Parathyroid adenoma (tissue), 2 donors: ENCODE results near the gene PKNOX2.

Experiments
- H2AFZ ChIP-seq: fragments of 300-600 bp; sonication (generic); one replicate; pipeline ENCODE4 v1.7.0; 2017; ENCODE audit warnings: antibody characterized with exemption, mild to moderate bottlenecking
- H3K27ac ChIP-seq: fragments of 300-600 bp; sonication (generic); one replicate; pipeline ENCODE4 v1.7.0; 2017
- H3K27me3 ChIP-seq: fragments of 300-600 bp; sonication (generic); one replicate; pipeline ENCODE4 v1.7.0; 2017; ENCODE audit warnings: low read length; ENCODE audit not compliant: control insufficient read depth, insufficient read depth
- H3K36me3 ChIP-seq: fragments of 300-600 bp; sonication (generic); one replicate; pipeline ENCODE4 v1.7.0; 2017; ENCODE audit warnings: low read length; ENCODE audit not compliant: control insufficient read depth, insufficient read depth
- H3K4me1 ChIP-seq: fragments of 300-600 bp; sonication (generic); one replicate; pipeline ENCODE4 v1.7.0; 2017; ENCODE audit warnings: control low read depth
- H3K4me2 ChIP-seq: fragments of 300-600 bp; sonication (generic); one replicate; pipeline ENCODE4 v1.7.0; 2017; ENCODE audit warnings: low read length
- H3K4me3 ChIP-seq: fragments of 300-600 bp; sonication (generic); one replicate; pipeline ENCODE4 v1.7.0; 2017; ENCODE audit warnings: low read depth, low read length
- H3K79me2 ChIP-seq: fragments of 300-600 bp; sonication (generic); one replicate; pipeline ENCODE4 v1.7.0; 2017; ENCODE audit warnings: control low read depth
- H3K9ac ChIP-seq: fragments of 300-600 bp; sonication (generic); one replicate; pipeline ENCODE4 v1.7.0; 2017; ENCODE audit warnings: mild to moderate bottlenecking
- H3K9me3 ChIP-seq: fragments of 300-600 bp; sonication (generic); one replicate; pipeline ENCODE4 v1.7.0; 2017; ENCODE audit warnings: low read length; ENCODE audit not compliant: control insufficient read depth
- CTCF ChIP-seq: fragments of 300-600 bp; sonication (generic); IDR thresholded peaks from one replicate; pipeline ENCODE4 v1.7.0; 2017; ENCODE audit warnings: antibody characterized with exemption, mild to moderate bottlenecking
- donor health status: primary hyperparathyroidism.

PKNOX2 gene

DNA sequence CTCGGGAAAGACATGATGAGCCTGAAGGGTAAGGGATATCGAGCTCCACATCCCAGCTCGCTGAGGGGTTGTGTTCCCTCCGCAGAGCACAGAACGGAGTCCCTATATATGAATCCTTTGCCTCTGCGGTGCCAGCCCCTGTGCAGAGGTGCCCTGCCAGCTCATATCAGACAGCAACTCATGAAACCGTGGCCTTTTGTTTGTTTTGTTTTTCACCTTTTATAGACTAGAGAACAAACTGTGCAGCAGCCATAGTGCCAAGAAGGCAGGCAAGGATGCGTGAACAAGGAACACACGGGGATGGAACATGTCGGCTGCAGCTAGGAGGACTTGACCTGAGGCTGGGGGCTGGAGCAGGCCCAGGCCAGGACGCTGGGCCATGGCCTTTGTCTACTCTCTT is 109.8 kb downstream of the PKNOX2 start:
- no peaks in the 10 kb centered on the region for H3K9me3 ChIP-seq
- TF ChIP-seq CTCF, result no peak
- H3K79me2 ChIP-seq, result no peaks in the 10 kb centered on the region
- no peaks in the 10 kb centered on the region for H3K36me3 ChIP-seq
- H2AFZ ChIP-seq, result no peak overlapping the region
- H3K27ac ChIP-seq, result no peak overlapping the region
- H3K4me2 ChIP-seq, result no peak overlapping the region
- no peak overlapping the region for H3K4me3 ChIP-seq
- H3K4me1 ChIP-seq, result no peaks in the 10 kb centered on the region
- no peaks in the 10 kb centered on the region for H3K27me3 ChIP-seq
- no peak overlapping the region for H3K9ac ChIP-seq

DNA sequence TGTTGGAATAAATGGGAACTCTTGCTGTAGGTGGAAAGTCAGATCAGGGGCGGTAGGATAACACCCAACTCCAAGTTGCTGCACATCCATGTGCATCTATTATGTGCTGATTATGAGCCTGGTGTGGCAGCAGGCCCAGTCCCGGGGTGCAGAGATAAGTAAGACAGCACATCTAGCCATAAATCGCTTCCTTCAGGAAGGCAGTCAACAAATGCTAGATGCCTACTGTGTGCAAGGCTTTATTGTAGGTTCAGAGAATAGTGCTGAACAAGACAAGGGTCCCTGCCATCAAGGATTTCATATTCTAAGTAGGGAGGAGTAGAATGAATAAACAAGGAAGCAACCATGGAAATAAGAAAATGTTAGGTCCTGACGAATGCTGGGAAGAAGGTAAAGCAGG is 110.2 kb downstream of the PKNOX2 start:
- H3K79me2 ChIP-seq, result no peaks in the 10 kb centered on the region
- no peak for TF ChIP-seq CTCF
- no peak overlapping the region for H3K27ac ChIP-seq

DNA sequence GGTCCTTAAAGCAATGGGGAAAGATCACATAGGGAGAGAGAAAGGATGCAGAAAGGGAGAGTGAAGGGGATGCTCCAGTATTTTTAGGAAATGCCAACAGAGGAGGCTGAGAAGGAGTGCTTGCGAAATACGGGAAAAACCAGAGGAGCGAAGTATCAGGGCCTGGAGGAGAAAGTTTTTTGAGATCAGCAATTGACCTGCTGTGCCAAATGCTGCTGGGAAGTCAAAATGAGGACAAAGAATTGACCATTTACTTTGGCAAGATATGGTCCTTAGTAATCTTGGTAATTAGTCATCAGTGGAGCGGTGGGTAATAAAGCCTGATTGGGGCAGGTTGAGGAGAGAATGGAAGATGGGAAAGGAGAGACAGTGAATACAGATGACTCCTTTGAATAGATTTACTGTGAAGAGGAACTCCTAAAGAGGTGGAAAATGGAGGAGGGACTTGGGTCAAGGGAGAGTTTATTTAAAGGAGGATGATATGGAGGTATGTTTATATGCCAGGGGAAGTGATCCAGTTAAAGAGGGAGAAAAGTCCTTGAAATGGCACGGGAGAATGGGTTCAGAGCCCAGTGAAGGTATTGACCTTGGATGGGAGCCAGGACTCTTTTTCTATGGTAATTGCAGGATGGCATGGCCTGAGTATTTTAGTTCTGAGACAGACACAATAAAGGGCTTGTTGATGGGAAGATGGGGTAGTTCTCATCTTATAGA is 111.5 kb downstream of the PKNOX2 start:
- H3K9me3 ChIP-seq, result no peaks in the 10 kb centered on the region
- no peak overlapping the region for H3K27ac ChIP-seq
- no peak overlapping the region for H3K4me3 ChIP-seq
- H3K79me2 ChIP-seq, result no peaks in the 10 kb centered on the region
- H3K4me2 ChIP-seq, result no peak overlapping the region
- no peak for TF ChIP-seq CTCF
- no peaks in the 10 kb centered on the region for H3K27me3 ChIP-seq
- H2AFZ ChIP-seq, result no peak overlapping the region
- no peaks in the 10 kb centered on the region for H3K36me3 ChIP-seq
- no peak overlapping the region for H3K9ac ChIP-seq
- no peaks in the 10 kb centered on the region for H3K4me1 ChIP-seq

More for the DNA sequence above, 110.2 kb downstream of the PKNOX2 start:
- Histone ChIP-seq H2AFZ (no peak overlapping the region), H3K4me3 (no peak overlapping the region), H3K9me3 (no peaks in the 10 kb centered on the region), H3K4me1 (no peaks in the 10 kb centered on the region), H3K27me3 (no peaks in the 10 kb centered on the region), H3K36me3 (no peaks in the 10 kb centered on the region), H3K4me2 (no peak overlapping the region), H3K9ac (no peak overlapping the region)

- no peak for TF ChIP-seq CTCF
- H3K9me3 ChIP-seq, result no peaks in the 10 kb centered on the region
- no peaks in the 10 kb centered on the region for H3K36me3 ChIP-seq
- H3K27ac ChIP-seq, result no peak overlapping the region
- H3K4me3 ChIP-seq, result no peak overlapping the region
- H3K4me2 ChIP-seq, result no peak overlapping the region
- H3K27me3 ChIP-seq, result no peaks in the 10 kb centered on the region
- H3K4me1 ChIP-seq, result no peaks in the 10 kb centered on the region
- no peak overlapping the region for H2AFZ ChIP-seq
- H3K79me2 ChIP-seq, result no peaks in the 10 kb centered on the region
- H3K9ac ChIP-seq, result no peak overlapping the region
Measured at GRCh38 chr11:125276619-125276976, 112.0 kb downstream of the PKNOX2 start.
